ENCODE results near the gene CDK11A. TPM values are rescaled to one million over a fixed set of nuclear protein-coding genes. Genes with fewer than 3 reads are reported as not detected.
A peak's percentile ranks its signal among the peaks of the same experiment; 100 is the strongest.
"Not testable (repeated sequence)": the region's sequence is repeated elsewhere in the genome, so short reads cannot be mapped to it uniquely, and the experiment has no call there.

Gene CDK11A
- total RNA-seq, 1 donor from 2014 or later: 4.2 TPM

DNA sequence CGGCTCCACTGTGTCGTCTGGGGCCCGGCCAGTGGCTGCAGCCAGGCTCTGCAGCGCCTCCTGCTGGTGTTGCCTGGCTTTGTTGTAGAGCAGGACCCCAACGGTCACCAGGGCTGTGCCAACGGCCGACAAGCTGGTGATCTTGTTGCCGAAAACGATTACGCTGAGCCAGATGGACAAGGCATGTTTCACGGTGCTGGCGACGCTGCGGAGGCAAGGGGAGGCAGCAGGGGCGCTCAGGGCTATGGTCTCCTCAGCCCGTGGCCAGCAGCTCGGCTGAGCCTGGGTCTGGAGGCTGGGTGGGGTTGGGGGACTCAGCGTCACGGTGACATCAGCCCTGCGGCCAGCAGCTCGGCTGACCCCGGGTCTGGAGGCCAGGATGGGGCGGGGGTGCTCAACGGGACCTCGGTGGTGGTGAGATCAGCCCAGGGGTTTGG is 58.3 kb downstream of the CDK11A start:
- Histone ChIP-seq H3K27me3 (ENCODE audit: control insufficient read depth, insufficient read depth, low read length) (no peaks in the 10 kb centered on the region), H3K4me3 (ENCODE audit: low read depth, low read length) (no peak overlapping the region), H3K36me3 (ENCODE audit: control insufficient read depth, insufficient read depth, low read length) (peaks cover 14% of the 10 kb centered on the region)
- TF ChIP-seq, protein P1, sequence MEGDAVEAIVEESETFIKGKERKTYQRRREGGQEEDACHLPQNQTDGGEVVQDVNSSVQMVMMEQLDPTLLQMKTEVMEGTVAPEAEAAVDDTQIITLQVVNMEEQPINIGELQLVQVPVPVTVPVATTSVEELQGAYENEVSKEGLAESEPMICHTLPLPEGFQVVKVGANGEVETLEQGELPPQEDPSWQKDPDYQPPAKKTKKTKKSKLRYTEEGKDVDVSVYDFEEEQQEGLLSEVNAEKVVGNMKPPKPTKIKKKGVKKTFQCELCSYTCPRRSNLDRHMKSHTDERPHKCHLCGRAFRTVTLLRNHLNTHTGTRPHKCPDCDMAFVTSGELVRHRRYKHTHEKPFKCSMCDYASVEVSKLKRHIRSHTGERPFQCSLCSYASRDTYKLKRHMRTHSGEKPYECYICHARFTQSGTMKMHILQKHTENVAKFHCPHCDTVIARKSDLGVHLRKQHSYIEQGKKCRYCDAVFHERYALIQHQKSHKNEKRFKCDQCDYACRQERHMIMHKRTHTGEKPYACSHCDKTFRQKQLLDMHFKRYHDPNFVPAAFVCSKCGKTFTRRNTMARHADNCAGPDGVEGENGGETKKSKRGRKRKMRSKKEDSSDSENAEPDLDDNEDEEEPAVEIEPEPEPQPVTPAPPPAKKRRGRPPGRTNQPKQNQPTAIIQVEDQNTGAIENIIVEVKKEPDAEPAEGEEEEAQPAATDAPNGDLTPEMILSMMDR (IDR thresholded peaks at IDR 0.05; ENCODE audit: insufficient read depth, low read length, severe bottlenecking): peak; percentile 58
- DNase-seq (ENCODE audit: low read depth) (no peak), FAIRE-seq (no peak)

DNA sequence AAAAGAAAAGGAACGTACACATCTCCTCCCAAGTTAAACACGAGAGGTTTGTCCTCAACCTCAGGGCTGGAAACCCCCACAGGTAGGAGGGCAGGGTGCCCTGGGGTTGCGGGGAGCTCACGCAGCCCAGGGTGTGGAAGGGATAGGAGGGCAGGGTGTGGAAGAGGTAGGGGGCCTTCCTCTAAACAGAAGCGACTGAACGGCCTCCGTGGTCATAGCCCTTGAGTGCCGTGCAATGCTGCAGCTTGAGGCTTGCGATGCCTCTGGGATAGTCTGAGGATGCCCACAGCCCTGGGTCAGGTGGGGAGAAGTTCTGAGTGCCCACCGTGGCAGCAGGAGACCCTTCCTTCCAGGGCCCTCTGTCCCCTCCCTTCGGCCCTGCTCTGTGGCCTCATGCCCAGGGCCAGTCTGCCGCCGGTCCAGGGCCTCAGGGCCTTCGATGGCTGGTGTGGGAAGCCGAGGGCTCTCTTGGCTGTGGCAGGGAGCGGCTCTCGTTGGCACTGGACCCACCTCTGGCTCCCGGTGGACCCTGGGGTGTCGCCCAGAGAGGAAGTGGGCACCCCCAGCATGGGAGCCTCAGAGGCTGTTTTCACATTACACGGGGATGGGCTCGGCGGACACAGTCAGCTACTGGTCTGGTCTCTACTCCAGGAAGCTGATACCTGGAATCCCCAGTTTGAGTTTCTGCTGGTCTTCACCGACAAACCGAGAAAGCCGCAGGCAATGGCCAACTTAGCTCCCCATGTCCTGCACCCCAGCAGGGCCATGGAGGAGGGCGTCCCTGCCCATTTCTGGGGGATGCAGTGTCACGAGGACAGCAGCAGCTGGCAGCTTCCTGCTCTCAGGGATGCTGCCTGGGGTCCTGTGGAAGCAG is 59.0 kb downstream of the CDK11A start:
- TF ChIP-seq, protein P1 (IDR thresholded peaks at IDR 0.05; ENCODE audit: insufficient read depth, low read length, severe bottlenecking): no peak
- no peak overlapping the region for H3K4me3 ChIP-seq (ENCODE audit: low read depth, low read length)
- peaks cover 14% of the 10 kb centered on the region for H3K36me3 ChIP-seq (ENCODE audit: control insufficient read depth, insufficient read depth, low read length)
- no peak for DNase-seq (ENCODE audit: low read depth)
- no peak for FAIRE-seq
- no peaks in the 10 kb centered on the region for H3K27me3 ChIP-seq (ENCODE audit: control insufficient read depth, insufficient read depth, low read length)

DNA sequence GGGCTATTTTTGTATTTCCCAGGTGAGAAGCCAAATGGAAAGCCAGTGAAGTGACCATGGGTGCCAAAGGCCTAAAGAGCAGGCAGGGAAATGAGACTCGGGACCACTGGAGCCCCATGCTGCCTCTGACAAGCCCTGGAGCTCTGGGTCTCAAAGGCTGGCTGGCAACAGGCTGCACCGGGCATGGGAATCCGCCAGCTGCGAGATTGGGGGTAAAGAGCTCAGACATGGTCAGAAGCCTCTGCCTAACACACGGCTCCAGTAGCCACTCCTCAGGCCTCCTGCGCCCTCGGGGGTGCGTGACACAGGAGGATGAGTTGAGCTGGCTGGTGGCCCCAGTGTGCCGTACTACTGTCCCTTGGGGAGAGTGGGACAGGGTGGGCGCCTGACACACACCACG is 59.8 kb downstream of the CDK11A start:
- H3K27me3 ChIP-seq (ENCODE audit: control insufficient read depth, insufficient read depth, low read length); H3K4me3 ChIP-seq (ENCODE audit: low read depth, low read length); FAIRE-seq; DNase-seq (ENCODE audit: low read depth): not testable (repeated sequence)
- H3K36me3 ChIP-seq (ENCODE audit: control insufficient read depth, insufficient read depth, low read length): peaks cover 11% of the 10 kb centered on the region

DNA sequence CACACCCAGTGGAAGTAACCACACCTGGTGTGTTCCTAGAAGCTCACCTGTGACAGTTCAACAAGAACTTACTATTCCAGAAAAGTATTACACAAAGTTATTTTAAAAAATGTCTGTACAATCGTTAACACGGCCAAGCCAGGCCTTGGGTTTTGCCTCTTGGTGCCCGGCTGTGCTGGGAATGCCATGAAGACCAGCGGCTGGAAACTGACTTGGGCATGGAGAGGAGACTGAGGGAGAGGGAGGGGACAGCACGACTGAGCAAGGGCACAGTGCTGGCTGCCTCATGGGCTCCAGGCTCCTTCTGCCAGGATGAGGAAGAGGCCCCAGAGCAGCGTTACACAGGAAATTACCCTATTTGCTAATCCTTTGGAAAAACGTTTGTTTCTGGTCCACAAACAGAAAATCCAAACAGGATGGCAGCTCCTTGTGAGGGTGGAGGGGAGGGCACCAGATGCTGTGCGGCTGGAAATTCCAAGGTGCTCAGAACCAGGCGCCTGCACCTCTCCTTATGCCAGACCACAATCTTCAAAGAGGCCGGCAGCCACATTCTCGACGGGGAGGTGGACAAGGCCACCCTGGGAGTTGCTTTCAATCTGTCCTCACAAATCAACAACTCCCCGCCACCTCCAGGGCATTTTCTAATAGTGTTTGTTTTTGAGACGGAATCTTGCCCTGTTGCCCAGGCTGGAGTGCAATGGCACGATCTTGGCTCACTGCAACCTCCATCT is 61.2 kb downstream of the CDK11A start:
- not testable (repeated sequence) for DNase-seq (ENCODE audit: low read depth); FAIRE-seq; H3K4me3 ChIP-seq (ENCODE audit: low read depth, low read length); H3K36me3 ChIP-seq (ENCODE audit: control insufficient read depth, insufficient read depth, low read length); H3K27me3 ChIP-seq (ENCODE audit: control insufficient read depth, insufficient read depth, low read length)

DNA sequence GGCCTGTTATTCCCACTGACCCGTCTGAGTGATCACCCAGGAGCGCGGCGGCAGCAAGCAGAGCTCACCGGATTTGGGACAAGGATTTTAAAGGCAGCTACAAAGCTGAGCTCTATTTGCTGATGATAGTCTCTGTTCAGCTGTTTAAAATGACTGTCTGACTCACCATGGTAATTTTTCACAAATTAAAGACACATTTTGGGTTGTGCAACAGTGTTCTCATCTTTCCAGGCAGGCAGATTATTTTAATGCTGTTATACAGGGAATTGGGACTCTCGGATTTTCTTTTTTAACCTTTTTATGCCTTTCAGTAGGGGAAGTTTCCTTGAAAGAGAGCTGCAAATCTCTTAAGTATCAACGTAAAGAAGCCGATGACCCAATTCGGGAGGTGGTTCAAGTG is 61.8 kb downstream of the CDK11A start:
- FAIRE-seq; H3K27me3 ChIP-seq (ENCODE audit: control insufficient read depth, insufficient read depth, low read length); H3K36me3 ChIP-seq (ENCODE audit: control insufficient read depth, insufficient read depth, low read length); H3K4me3 ChIP-seq (ENCODE audit: low read depth, low read length); DNase-seq (ENCODE audit: low read depth): not testable (repeated sequence)

DNA sequence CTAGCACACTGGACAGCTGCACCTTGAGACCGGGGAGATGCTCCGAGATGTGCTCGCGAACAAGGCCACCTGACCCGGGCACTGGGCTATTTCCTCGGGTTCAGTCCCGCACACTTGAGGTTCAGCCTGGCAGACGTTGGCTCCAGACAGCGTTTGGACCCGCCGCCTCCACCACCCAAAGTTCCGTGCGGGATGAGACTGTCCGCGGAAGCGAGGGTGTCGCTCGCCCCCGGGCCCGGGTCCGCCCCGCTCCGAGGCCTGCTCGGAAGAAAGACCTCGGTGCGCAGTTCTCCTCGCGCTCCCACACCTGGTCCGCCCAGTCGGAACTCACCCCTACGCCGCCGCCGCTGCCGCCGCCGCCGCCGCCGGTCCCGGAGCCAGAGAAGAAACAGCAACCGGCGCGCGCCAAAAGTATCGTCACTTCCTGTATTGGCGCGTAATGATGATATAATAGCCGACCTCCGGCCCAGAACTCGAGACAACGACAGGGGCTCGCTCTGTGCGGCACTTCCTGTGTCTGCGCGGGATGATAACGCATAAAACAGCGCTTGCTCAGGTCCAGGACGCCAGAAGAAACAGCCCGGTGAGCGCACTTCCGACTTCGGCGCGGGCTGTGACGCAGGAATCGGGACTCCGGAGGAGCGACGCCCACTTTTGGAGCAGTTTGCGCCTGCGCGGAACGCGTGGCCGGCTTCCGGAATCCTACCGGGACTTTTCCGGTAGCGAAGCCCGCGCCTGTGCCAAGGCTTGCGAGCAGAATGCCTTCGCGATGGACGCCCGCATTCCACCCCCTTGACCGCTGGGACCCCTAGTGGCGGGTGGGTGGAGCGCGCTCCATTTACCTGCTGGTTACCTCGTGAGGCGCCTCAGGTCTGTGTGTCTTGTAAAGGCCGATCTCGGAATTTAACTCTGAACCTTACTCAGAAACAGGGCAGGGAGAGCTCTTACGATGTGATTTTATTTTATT is 65.3 kb downstream of the CDK11A start, which contains the start of gene CDK11B:
TSS of gene CDK11B (minus strand) at position 422 of the 967 bp plus-strand sequence. CDS start 1,519 bp downstream, outside the sequence.
- TF ChIP-seq, protein P1 (IDR thresholded peaks at IDR 0.05; ENCODE audit: insufficient read depth, low read length, severe bottlenecking): peak; percentile 20
- H3K27me3 ChIP-seq (ENCODE audit: control insufficient read depth, insufficient read depth, low read length); H3K36me3 ChIP-seq (ENCODE audit: control insufficient read depth, insufficient read depth, low read length); FAIRE-seq: not testable (repeated sequence)
- DNase-seq (ENCODE audit: low read depth): peak; percentile 86
- H3K4me3 ChIP-seq (ENCODE audit: low read depth, low read length): peak within 1 kb of the TSS; percentile 50

Other genes starting within 250 kb of the CDK11A start
- 20.9 and 28.7 TPM in 2 replicates for gene ATAD3A, start 212.2 kb downstream of the CDK11A start, total RNA-seq
- gene TMEM240, start 183.7 kb downstream of the CDK11A start, total RNA-seq: 0.53 and 0.64 TPM in 2 replicates
- 54.0 and 56.1 TPM in 2 replicates for gene SSU72, start 149.5 kb downstream of the CDK11A start, total RNA-seq
- gene FNDC10, start 124.2 kb downstream of the CDK11A start, total RNA-seq: 0.26 TPM in 2 replicates
- 78.2 and 82.2 TPM in 2 replicates for gene MIB2, start 108.9 kb downstream of the CDK11A start, total RNA-seq
- gene MMP23B, start 92.2 kb downstream of the CDK11A start, total RNA-seq: 0.26 and 0.38 TPM in 2 replicates
- gene CDK11B, start 65.4 kb downstream of the CDK11A start, total RNA-seq: 5.0 and 7.6 TPM in 2 replicates
- gene SLC35E2B, start 31.6 kb downstream of the CDK11A start, total RNA-seq: 14.0 and 17.0 TPM in 2 replicates
- gene NADK, start 54.1 kb upstream of the CDK11A start, total RNA-seq: 41.6 and 51.0 TPM in 2 replicates
- 116 and 126 TPM in 2 replicates for gene GNB1, start 166.7 kb upstream of the CDK11A start, total RNA-seq
- under 0.01 and 0.77 TPM in 2 replicates for gene CALML6, start 190.9 kb upstream of the CDK11A start, total RNA-seq
- gene TMEM52, start 194.9 kb upstream of the CDK11A start, total RNA-seq: 1.4 and 1.6 TPM in 2 replicates